ENCODE measurements around the gene BATF.

BATF gene

DNA sequence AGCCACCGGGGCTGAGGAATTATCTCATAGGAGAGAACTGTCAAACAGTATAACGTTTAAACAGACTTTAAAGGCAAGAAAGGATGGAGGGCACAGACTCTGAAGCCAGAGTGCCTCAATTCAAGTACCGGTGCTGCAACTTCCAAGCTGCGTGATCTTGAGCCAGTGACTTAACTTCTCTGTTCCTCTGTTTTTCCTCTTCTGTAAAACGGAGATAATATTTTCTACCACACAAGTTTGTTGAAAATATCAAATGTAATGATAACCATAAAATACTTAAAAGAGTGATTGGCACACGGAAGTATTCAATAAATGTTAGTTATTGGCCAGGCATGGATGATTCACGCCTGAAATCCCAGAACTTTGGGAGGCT is 18.2 kb downstream of the BATF start:
- 91% methylated on average over 6 of the region's 7 CpGs for WGBS
- Histone ChIP-seq H2AK5ac (ENCODE audit: low read length, severe bottlenecking) (no peak overlapping the region), H4K8ac (ENCODE audit: low read length) (no peak overlapping the region)

GRCh38 chr14:75542588-75543091 is 20.4 kb downstream of the BATF start:
- H3K23ac ChIP-seq (ENCODE audit: low read length in 2 of 2), result no peak overlapping the region
- peak overlapping the region; percentile 75 for H4K91ac ChIP-seq (ENCODE audit: low read length)
- H3K4me3 ChIP-seq (ENCODE audit: insufficient read depth in 1 of 2, low read depth in 1 of 2, low read length in 2 of 2), result no peak overlapping the region
- no peak overlapping the region for H3K27ac ChIP-seq (ENCODE audit: low read length, poor library complexity, severe bottlenecking)
- H3K9ac ChIP-seq (ENCODE audit: low read length), result no peak overlapping the region
- no peaks in the 10 kb centered on the region for H3K9me3 ChIP-seq (ENCODE audit: control insufficient read depth, low read length)
- H2AFZ ChIP-seq (ENCODE audit: low read depth, low read length), result peak overlapping the region; percentile 0
- WGBS, result 54% methylated on average over 10 of the region's 10 CpGs
- H3K79me1 ChIP-seq (replicated peaks; ENCODE audit: low read length, poor library complexity, severe bottlenecking), result no peaks in the 10 kb centered on the region
- H3K27me3 ChIP-seq (ENCODE audit: control insufficient read depth in 1 of 2, insufficient read depth in 1 of 2, low read length in 2 of 2), result peaks cover 0 to 7% of the 10 kb centered on the region in 2 experiments
- DNase-seq, result peak; percentile 65
- peak overlapping the region; percentile 51 for H2BK120ac ChIP-seq (ENCODE audit: low read depth, low read length)
- no peak overlapping the region for H2BK15ac ChIP-seq (ENCODE audit: low read depth, poor library complexity, severe bottlenecking)
- H3K18ac ChIP-seq (ENCODE audit: low read depth in 1 of 2, low read length in 2 of 2), result peak overlapping the region; percentile 0 to 46
- H3K14ac ChIP-seq (ENCODE audit: low read length in 2 of 2), result peak overlapping the region in 1 of 2 experiments; percentile 26
- H4K8ac ChIP-seq (ENCODE audit: low read length), result peak overlapping the region; percentile 82
- peak overlapping the region in 1 of 2 experiments; percentile 32 for H2BK12ac ChIP-seq (ENCODE audit: low read length in 2 of 2)
- no peaks in the 10 kb centered on the region for H3K36me3 ChIP-seq (ENCODE audit: control insufficient read depth in 1 of 2, insufficient read depth in 2 of 2, low read depth in 1 of 2, low read length in 2 of 2)
- no peak overlapping the region for H2BK5ac ChIP-seq (ENCODE audit: low read depth, low read length, poor library complexity, severe bottlenecking)
- H2AK5ac ChIP-seq (ENCODE audit: low read length, severe bottlenecking), result no peak overlapping the region
- no peak overlapping the region for H3K4me2 ChIP-seq (ENCODE audit: low read length, poor library complexity, severe bottlenecking)
- H3K4ac ChIP-seq (ENCODE audit: low read depth in 1 of 2, low read length in 2 of 2), result peak overlapping the region; percentile 21 to 70
- no peaks in the 10 kb centered on the region for H3K4me1 ChIP-seq (ENCODE audit: control insufficient read depth, insufficient read depth, low read depth, low read length)

More for the DNA sequence above, 18.2 kb downstream of the BATF start:
- no peak overlapping the region for H3K23ac ChIP-seq (ENCODE audit: low read length in 2 of 2)
- no peak overlapping the region for H2BK120ac ChIP-seq (ENCODE audit: low read depth, low read length)
- no peak overlapping the region for H2BK5ac ChIP-seq (ENCODE audit: low read depth, low read length, poor library complexity, severe bottlenecking)
- no peak overlapping the region for H3K4ac ChIP-seq (ENCODE audit: low read depth in 1 of 2, low read length in 2 of 2)
- H3K4me3 ChIP-seq (ENCODE audit: insufficient read depth in 1 of 2, low read depth in 1 of 2, low read length in 2 of 2), result no peak overlapping the region
- no peak overlapping the region for H2BK12ac ChIP-seq (ENCODE audit: low read length in 2 of 2)
- no peak overlapping the region for H3K4me2 ChIP-seq (ENCODE audit: low read length, poor library complexity, severe bottlenecking)
- no peaks in the 10 kb centered on the region for H3K9me3 ChIP-seq (ENCODE audit: control insufficient read depth, low read length)
- H3K4me1 ChIP-seq (ENCODE audit: control insufficient read depth, insufficient read depth, low read depth, low read length), result peaks cover 4% of the 10 kb centered on the region
- no peaks in the 10 kb centered on the region for H3K79me1 ChIP-seq (replicated peaks; ENCODE audit: low read length, poor library complexity, severe bottlenecking)
- H3K36me3 ChIP-seq (ENCODE audit: control insufficient read depth in 1 of 2, insufficient read depth in 2 of 2, low read depth in 1 of 2, low read length in 2 of 2), result no peaks in the 10 kb centered on the region
- H3K18ac ChIP-seq (ENCODE audit: low read depth in 1 of 2, low read length in 2 of 2), result no peak overlapping the region
- no peak overlapping the region for H3K9ac ChIP-seq (ENCODE audit: low read length)
- H4K91ac ChIP-seq (ENCODE audit: low read length), result no peak overlapping the region
- DNase-seq, result no peak
- no peak overlapping the region for H2AFZ ChIP-seq (ENCODE audit: low read depth, low read length)
- H3K27ac ChIP-seq (ENCODE audit: low read length, poor library complexity, severe bottlenecking), result no peak overlapping the region
- H3K27me3 ChIP-seq (ENCODE audit: control insufficient read depth in 1 of 2, insufficient read depth in 1 of 2, low read length in 2 of 2), result peaks cover 0 to 7% of the 10 kb centered on the region in 2 experiments
- no peak overlapping the region for H3K14ac ChIP-seq (ENCODE audit: low read length in 2 of 2)
- H2BK15ac ChIP-seq (ENCODE audit: low read depth, poor library complexity, severe bottlenecking), result no peak overlapping the region

- peak overlapping the region in 1 of 2 experiments; percentile 26 for H3K14ac ChIP-seq (ENCODE audit: low read length in 2 of 2)
- H3K23ac ChIP-seq (ENCODE audit: low read length in 2 of 2), result no peak overlapping the region
- no peak overlapping the region for H3K27ac ChIP-seq (ENCODE audit: low read length, poor library complexity, severe bottlenecking)
- peak overlapping the region; percentile 45 to 55 for H2BK12ac ChIP-seq (ENCODE audit: low read length in 2 of 2)
- no peak overlapping the region for H4K91ac ChIP-seq (ENCODE audit: low read length)
- no peak overlapping the region for H3K9ac ChIP-seq (ENCODE audit: low read length)
- no peaks in the 10 kb centered on the region for H3K4me1 ChIP-seq (ENCODE audit: control insufficient read depth, insufficient read depth, low read depth, low read length)
- no peak for DNase-seq
- peak overlapping the region; percentile 82 for H4K8ac ChIP-seq (ENCODE audit: low read length)
- no peak overlapping the region for H3K4me3 ChIP-seq (ENCODE audit: insufficient read depth in 1 of 2, low read depth in 1 of 2, low read length in 2 of 2)
- no peak overlapping the region for H3K18ac ChIP-seq (ENCODE audit: low read depth in 1 of 2, low read length in 2 of 2)
- H2BK15ac ChIP-seq (ENCODE audit: low read depth, poor library complexity, severe bottlenecking), result no peak overlapping the region
- WGBS, result 93% methylated on average over 2 of the region's 4 CpGs
- no peak overlapping the region for H2AFZ ChIP-seq (ENCODE audit: low read depth, low read length)
- H3K4ac ChIP-seq (ENCODE audit: low read depth in 1 of 2, low read length in 2 of 2), result no peak overlapping the region
- no peak overlapping the region for H2BK120ac ChIP-seq (ENCODE audit: low read depth, low read length)
- H3K4me2 ChIP-seq (ENCODE audit: low read length, poor library complexity, severe bottlenecking), result no peak overlapping the region
- H2BK5ac ChIP-seq (ENCODE audit: low read depth, low read length, poor library complexity, severe bottlenecking), result no peak overlapping the region
- peaks cover 0 to 7% of the 10 kb centered on the region in 2 experiments for H3K27me3 ChIP-seq (ENCODE audit: control insufficient read depth in 1 of 2, insufficient read depth in 1 of 2, low read length in 2 of 2)
- no peaks in the 10 kb centered on the region for H3K9me3 ChIP-seq (ENCODE audit: control insufficient read depth, low read length)
- H2AK5ac ChIP-seq (ENCODE audit: low read length, severe bottlenecking), result no peak overlapping the region
- no peaks in the 10 kb centered on the region for H3K36me3 ChIP-seq (ENCODE audit: control insufficient read depth in 1 of 2, insufficient read depth in 2 of 2, low read depth in 1 of 2, low read length in 2 of 2)
- no peaks in the 10 kb centered on the region for H3K79me1 ChIP-seq (replicated peaks; ENCODE audit: low read length, poor library complexity, severe bottlenecking)
Observed at GRCh38 chr14:75543253-75543652, 21.0 kb downstream of the BATF start.

DNA sequence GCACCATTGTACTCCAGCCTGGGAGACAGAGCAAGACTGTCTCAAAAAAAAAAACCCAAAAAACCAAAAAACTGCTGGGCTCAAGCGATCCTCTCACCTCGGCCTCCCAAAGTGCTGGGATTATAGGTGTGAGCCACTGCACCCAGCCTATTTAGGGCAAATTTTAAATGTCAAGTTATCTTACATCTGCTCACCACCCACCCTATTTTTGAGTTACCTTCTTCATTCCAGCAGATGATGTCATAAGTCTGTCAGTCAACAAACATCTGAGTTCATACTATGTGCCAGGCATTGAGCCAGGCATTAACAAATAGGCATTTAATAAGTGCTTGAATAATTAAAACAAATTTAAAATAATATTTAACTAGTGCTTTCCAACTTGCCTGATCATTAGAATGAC is 21.5 kb downstream of the BATF start:
- Histone ChIP-seq H2AFZ (ENCODE audit: low read depth, low read length) (no peak overlapping the region), H2AK5ac (ENCODE audit: low read length, severe bottlenecking) (no peak overlapping the region), H3K9me3 (ENCODE audit: control insufficient read depth, low read length) (no peaks in the 10 kb centered on the region), H4K8ac (ENCODE audit: low read length) (no peak overlapping the region), H3K27me3 (ENCODE audit: control insufficient read depth in 1 of 2, insufficient read depth in 1 of 2, low read length in 2 of 2) (peaks cover 0 to 7% of the 10 kb centered on the region in 2 experiments), H3K4me2 (ENCODE audit: low read length, poor library complexity, severe bottlenecking) (no peak overlapping the region), H3K4me1 (ENCODE audit: control insufficient read depth, insufficient read depth, low read depth, low read length) (no peaks in the 10 kb centered on the region), H4K91ac (ENCODE audit: low read length) (no peak overlapping the region), H3K4ac (ENCODE audit: low read depth in 1 of 2, low read length in 2 of 2) (no peak overlapping the region), H3K18ac (ENCODE audit: low read depth in 1 of 2, low read length in 2 of 2) (no peak overlapping the region), H2BK15ac (ENCODE audit: low read depth, poor library complexity, severe bottlenecking) (no peak overlapping the region), H3K23ac (ENCODE audit: low read length in 2 of 2) (no peak overlapping the region), H3K27ac (ENCODE audit: low read length, poor library complexity, severe bottlenecking) (no peak overlapping the region), H3K14ac (ENCODE audit: low read length in 2 of 2) (no peak overlapping the region), H3K79me1 (replicated peaks; ENCODE audit: low read length, poor library complexity, severe bottlenecking) (no peaks in the 10 kb centered on the region), H3K36me3 (ENCODE audit: control insufficient read depth in 1 of 2, insufficient read depth in 2 of 2, low read depth in 1 of 2, low read length in 2 of 2) (no peaks in the 10 kb centered on the region), H3K9ac (ENCODE audit: low read length) (no peak overlapping the region), H3K4me3 (ENCODE audit: insufficient read depth in 1 of 2, low read depth in 1 of 2, low read length in 2 of 2) (no peak overlapping the region), H2BK120ac (ENCODE audit: low read depth, low read length) (no peak overlapping the region), H2BK5ac (ENCODE audit: low read depth, low read length, poor library complexity, severe bottlenecking) (no peak overlapping the region), H2BK12ac (ENCODE audit: low read length in 2 of 2) (no peak overlapping the region)
- WGBS, result 94% methylated on average over 2 of the region's 2 CpGs
- no peak for DNase-seq
